DMS79 (cell line): ENCODE measurements around the gene C12orf76.
"Not testable (repeated sequence)": the region's sequence is repeated elsewhere in the genome, so short reads cannot be mapped to it uniquely, and the experiment has no call there.

Experiments
- DNase-seq: peaks from one replicate; lab custom pipeline; 2025; lab: John Stamatoyannopoulos, UW

The C12orf76 gene

GRCh38 chr12:110065540-110065939 is 17.2 kb upstream of the C12orf76 start:
- DNase-seq = no peak

- DNase-seq = no peak
These were observed 13.9 kb upstream of the C12orf76 start for GRCh38 chr12:110062241-110062640.

GRCh38 chr12:110059651-110060000 is 11.3 kb upstream of the C12orf76 start:
- no peak for DNase-seq

- no peak for DNase-seq
These were observed 10.7 kb upstream of the C12orf76 start for GRCh38 chr12:110058875-110059615.

- not testable (repeated sequence) for DNase-seq
These were observed 8.3 kb upstream of the C12orf76 start for GRCh38 chr12:110056643-110057042.

GRCh38 chr12:110055375-110056352 is 7.3 kb upstream of the C12orf76 start:
- not testable (repeated sequence) for DNase-seq

- DNase-seq = no peak
These were observed 2.6 kb upstream of the C12orf76 start for GRCh38 chr12:110050927-110051326.

GRCh38 chr12:110049666-110050065 is 1.3 kb upstream of the C12orf76 start:
- DNase-seq = not testable (repeated sequence)

- DNase-seq = not testable (repeated sequence)
These were observed 712 bp upstream of the C12orf76 start for GRCh38 chr12:110049034-110049433.

- DNase-seq = no peak
These were observed 903 bp downstream of the C12orf76 start for GRCh38 chr12:110047297-110047940.

GRCh38 chr12:110046451-110047187 is 1.7 kb downstream of the C12orf76 start:
- DNase-seq = no peak

GRCh38 chr12:110042264-110042663 is 6.1 kb downstream of the C12orf76 start:
- no peak for DNase-seq

GRCh38 chr12:110039085-110039807 is 9.1 kb downstream of the C12orf76 start:
- no peak for DNase-seq

GRCh38 chr12:110038741-110039084 is 9.6 kb downstream of the C12orf76 start:
- no peak for DNase-seq

- no peak for DNase-seq
These were observed 11.0 kb downstream of the C12orf76 start for GRCh38 chr12:110037315-110037714.

GRCh38 chr12:110035534-110036104 is 12.7 kb downstream of the C12orf76 start:
- no peak for DNase-seq

- DNase-seq = no peak
These were observed 14.4 kb downstream of the C12orf76 start for GRCh38 chr12:110033888-110034287.

GRCh38 chr12:110029290-110029815 is 19.0 kb downstream of the C12orf76 start:
- no peak for DNase-seq

- no peak for DNase-seq
These were observed 20.0 kb downstream of the C12orf76 start for GRCh38 chr12:110028323-110028722.

- DNase-seq = no peak
These were observed 24.3 kb downstream of the C12orf76 start for GRCh38 chr12:110024051-110024450.
